Cardiac septum (tissue), 1 donor: Measurements from ENCODE around the gene DHRS7B. TPM values are rescaled to one million over a fixed set of nuclear protein-coding genes. Genes with fewer than 3 reads are reported as not detected.
"Not testable (repeated sequence)": the region's sequence is repeated elsewhere in the genome, so short reads cannot be mapped to it uniquely, and the experiment has no call there.

ENCODE experiments used
- DNase-seq: peaks from one replicate; pipeline ENCODE4 v3.0.0-alpha.2; 2020; ENCODE audit warnings: low spot score
- intact Hi-C: fragments of 100-400 bp; cut with DNase I; formaldehyde crosslinking; loops from one replicate; pipeline ENCODE4 v1.14.0; 2022
- long read RNA-seq: library from polyadenylated mRNA; unstranded; transcript quantifications from one replicate; pipeline ENCODE4 v2.0.0, GENCODE V29; 2021
- total RNA-seq: library from RNA; stranded (reverse); fragmentation: NEBNext Ultra II Directional; extraction: Animal tissue kit (Norgen Biotek cat#: 25700); gene quantifications from one replicate; pipeline ENCODE4 v1.2.1, GENCODE V29; 2021
- donor health status: DM: no; HTN: no; CAD: no.

The DHRS7B gene, protein sequence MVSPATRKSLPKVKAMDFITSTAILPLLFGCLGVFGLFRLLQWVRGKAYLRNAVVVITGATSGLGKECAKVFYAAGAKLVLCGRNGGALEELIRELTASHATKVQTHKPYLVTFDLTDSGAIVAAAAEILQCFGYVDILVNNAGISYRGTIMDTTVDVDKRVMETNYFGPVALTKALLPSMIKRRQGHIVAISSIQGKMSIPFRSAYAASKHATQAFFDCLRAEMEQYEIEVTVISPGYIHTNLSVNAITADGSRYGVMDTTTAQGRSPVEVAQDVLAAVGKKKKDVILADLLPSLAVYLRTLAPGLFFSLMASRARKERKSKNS
- 37.4 TPM for total RNA-seq
- long read RNA-seq, transcript DHRS7B-202 (7 exons, 2,175 nt): major isoform, 19 of 41 reads
- long read RNA-seq, partial matches to known transcripts: 1 of 41 reads
- long read RNA-seq, other reads (novel, unspliced or antisense): 16 of 41 reads

DNA sequence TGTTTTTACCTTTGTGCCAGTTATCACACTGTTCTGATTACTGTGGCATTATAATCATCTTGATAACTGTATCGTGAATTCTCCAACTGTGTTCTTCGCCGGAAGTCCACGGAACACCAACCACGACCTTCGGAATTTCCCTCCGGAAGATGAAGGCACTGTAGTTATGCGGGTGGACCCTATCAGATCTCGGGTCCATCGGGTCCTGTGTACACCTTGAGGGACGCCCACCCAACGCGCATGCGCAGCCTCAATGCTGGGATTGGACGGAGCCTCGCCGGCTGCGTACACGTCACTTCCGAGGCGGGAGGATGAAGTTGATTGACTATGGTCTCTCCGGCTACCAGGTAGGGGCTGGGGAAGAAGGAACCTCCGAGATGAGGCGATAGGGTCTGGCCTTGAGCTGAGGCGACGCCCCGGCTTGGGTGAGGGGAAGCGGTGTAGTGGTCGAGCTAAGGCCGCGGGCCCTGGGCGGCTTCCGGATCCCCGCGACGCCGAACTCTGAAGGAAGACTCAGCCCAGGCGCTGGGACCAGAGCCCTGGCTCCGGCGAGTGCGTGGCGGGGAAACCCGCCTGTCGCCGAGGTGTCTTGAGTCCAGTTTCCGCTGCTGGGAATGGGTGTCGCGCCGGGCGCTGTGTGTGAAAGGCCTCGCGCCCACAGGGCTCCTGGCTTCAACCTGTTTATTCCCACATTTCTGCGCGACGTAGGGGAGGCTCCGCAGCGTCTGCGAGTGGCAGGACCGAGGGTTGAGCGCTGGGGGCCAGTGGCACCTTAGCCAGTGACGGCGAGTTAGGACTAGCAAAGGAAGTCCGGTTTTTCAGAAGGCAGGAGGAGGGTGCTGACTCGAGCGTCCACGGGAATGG lies at the start of gene DHRS7B:
Gene DHRS7B, plus strand, starts transcription at position 320 of the 864 bp plus-strand sequence. Its CDS starts 8 bp downstream, at position 328.
- peak; percentile 98 for DNase-seq
- intact Hi-C loops: loop anchor here (5.0 kb wide), 4 partner anchors 40 to 385 kb away; no protein-coding TSS in a partner anchor

DNA sequence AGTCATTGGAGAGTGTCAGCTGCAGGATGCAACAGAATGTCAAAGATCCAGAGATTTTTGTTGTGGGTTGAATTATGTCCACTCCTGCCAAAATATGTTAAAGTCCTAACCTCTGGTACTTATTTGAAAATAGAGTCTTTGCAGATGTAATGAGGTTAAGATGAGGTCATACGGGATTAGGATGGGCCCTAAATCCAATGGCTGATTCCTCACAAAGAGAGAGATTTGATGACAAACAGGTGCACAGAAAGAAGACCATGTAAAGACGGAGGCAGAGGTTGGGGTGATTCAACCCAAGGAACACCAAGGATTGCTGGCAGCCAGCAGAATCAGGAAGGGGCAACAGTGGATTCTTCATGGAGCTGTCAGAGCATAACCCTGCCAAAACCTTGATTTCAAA lies 49.5 kb upstream of the DHRS7B start:
- intact Hi-C loops: no loop called here
- no peak for DNase-seq

DNA sequence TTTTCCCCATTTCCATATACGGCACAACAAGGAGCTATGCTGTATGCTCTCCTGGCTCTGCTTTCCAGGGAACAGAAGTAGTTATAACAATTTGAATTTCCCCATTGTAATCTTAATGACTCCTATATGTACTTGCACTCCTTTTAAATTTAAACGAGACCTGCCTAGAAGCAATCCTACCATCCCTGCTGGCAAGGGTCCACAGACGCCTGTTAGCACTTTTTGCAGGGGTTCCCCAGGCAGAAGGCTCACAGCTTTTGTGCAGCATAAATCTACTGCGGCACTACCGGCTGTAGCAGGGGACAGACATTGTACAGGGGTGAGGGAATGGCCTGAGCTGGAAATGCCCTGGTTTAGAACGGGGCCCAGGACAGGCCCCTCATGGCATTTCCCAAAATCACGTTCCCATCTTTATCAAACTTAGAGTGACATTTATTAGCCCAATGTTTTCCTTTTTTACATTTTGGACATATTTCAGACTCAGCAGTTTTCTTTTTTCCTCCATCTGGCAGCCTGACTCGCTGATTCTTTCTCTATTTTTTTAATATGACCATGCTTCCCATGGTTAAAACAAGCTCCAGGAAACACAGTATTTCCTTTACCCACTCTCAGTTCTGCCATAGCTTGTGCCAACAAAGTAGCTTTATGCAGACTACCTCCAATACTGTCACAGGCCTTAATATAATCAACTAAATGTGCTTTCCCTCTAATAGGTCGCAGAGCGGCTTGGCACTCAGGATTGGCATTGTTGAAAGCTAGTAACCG lies 48.6 kb upstream of the DHRS7B start:
- intact Hi-C loops: no loop called here
- no peak for DNase-seq

DNA sequence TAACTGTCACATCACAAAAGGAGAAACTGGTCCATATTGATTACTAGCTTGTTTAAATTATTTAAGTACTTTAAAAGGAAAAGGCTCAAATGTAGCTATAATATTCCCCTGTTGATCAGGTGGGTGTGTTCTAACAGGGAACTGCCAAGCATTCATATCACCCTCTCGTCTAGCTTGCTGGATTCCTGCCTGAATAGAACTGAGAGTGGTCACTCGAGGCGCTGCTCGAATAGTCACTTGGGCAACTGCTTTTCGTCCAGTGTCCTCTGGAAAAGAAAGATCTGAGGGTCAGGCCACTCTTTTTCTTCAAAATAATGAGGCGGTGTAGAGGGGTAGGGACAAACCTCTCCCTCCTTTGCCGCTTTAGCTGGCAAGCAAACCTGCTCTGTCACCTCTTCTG lies 47.6 kb upstream of the DHRS7B start:
- intact Hi-C loops: no loop called here
- no peak for DNase-seq

DNA sequence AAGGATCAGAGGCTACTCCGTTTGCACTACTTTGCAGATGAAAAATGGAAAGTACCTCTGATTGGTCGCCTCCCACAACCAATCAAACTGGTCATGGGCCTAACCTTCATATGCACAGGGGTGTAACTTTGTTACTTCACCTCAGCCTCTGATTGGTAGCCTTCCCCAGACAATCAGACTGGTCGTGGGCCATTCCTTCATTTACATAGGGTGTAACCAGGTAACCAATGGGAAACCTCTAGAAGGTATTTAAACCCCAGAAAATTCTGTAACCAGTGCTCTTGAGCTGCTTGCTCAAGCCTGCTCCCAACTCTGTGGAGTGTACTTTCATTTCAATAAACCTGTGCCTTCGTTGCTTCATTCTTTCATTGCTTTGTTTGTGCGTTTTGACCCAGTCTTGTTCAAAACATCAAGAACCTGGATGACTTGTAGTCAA lies 44.7 kb upstream of the DHRS7B start:
- DNase-seq: peak; percentile 15

DNA sequence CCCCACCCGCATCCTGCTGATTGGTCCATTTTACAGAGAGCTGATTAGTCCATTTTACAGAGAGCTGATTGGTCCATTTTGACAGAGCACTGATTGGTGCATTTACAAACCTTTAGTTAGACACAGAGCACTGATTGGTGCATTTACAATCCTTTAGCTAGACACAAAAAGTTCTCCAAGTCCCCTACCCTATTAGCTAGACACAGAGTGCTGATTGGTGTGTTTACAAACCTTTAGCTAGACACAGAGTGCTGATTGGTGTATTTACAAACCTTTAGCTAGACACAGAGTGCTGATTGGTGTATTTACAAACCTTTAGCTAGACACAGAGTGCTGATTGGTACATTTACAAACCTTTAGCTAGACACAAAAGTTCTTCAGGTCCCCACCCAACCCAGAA lies 41.5 kb upstream of the DHRS7B start:
- intact Hi-C loops, DNase-seq: not testable (repeated sequence)

More for the DNA sequence above, 44.7 kb upstream of the DHRS7B start:
- intact Hi-C loops: no loop called here

DNA sequence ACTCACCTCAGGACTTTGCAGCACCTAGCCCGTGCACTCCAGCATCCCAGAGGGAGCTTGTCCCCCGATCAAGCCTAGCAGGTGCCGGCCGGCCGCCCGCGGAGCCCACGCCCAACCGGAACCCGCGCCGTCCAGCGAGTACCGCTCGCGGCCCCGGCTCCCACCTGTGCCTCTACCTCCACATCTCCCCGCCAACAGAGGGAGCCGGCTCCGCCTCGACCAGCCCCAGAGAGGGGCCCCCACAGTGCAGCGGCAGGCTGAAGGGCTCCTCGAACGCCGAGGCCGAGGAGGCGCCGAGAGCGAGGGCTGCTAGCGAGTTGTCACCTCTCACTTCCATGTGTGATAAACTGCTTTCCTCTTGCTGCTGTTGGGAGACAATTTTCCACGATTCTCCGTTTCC lies 41.1 kb upstream of the DHRS7B start:
- no peak for DNase-seq
- intact Hi-C loops: no loop called here

DNA sequence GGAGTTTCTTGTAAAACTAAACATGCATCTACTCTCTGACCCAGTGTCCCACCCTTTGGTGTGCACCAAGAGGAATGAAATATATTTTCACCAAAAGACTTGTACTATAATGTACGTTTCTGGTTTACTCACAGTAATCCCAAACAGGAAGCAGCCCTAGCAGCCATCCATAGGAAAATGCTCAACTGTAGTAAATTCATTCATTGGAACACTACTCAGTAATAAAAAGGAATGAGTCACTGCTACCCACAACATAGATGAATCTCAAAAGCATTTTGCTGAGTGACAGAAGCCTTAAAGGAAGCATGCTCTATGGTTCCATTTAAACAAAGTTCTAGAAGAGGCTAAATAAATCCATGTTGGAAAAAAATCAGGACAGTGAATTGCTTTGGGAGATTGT lies 37.6 kb upstream of the DHRS7B start:
- no peak for DNase-seq
- intact Hi-C loops: no loop called here

DNA sequence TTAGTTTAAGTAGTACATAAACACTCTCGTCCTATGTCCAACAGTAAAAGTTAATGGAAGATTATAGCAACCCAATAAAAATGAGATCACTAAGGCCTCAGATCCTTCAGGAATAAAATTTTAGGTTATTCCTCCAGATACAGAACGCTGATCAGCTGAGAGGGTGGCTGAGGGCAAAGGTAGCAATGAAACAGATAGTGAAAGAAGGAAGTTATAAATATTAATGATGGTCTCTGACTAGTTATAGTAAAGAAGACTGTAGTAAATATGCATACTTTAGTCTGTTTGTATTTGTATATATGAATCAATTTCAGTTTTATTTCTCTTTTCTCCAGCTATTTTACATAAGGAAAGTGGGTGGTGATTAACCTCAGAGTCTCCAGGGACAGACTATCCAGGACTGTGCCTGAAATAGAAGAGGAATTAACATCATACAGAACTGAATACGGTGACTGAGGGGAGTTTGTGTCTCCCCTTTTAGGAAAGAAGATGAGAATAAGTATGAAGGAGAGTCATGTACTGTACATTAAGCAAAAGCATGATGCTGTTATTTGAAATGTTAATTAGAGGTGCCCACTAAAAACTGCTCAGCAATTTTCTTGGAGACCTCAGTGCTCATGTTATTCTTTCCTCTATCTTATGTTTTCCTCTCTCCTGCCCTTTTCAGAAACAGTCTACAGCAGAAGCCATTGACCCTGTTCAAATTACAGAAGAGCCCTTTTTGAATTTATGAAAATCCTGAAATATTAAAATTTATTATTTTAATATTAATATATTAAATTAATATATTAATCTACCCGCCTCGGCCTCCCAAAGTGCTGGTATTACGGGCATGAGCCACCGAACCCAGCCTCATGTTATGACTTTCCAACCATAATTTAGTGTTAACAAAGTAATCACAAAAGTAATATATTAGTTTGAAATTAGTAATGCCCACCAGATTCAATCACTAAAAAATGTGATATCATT lies 36.5 kb upstream of the DHRS7B start:
- intact Hi-C loops: no loop called here
- DNase-seq: no peak

DNA sequence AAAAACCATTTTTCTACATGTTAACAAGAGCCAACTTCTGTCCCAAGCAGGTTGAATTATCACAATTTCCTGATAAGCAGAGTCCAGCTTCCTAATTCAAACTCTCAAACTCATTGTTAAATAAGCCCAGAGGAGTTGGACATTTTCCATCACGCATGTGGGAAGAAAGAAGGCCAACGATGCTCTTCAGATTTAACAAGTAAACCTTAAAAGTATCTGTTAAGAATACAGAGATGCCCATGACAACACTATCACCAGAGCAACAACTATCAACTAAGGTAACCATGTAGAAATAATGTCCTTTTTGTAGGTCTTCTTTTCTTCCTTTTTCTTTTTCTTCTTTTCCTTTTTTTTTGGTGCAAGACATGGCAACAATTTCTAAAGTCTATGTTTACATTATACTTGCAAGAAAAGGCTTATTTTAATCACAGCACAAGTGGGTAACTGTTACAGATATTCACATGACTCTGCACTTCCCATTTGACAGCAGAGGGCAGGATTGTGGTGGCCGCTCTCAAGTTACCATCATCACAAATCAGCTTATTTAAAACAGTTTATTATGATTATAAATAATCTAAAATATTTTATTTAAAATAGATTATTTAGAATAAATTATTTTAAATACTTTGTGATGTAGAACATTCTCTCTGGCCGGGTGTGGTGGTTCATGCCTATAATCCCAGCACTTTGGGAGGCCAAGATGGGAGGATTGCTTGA lies 35.7 kb upstream of the DHRS7B start:
- intact Hi-C loops: no loop called here
- DNase-seq: no peak

DNA sequence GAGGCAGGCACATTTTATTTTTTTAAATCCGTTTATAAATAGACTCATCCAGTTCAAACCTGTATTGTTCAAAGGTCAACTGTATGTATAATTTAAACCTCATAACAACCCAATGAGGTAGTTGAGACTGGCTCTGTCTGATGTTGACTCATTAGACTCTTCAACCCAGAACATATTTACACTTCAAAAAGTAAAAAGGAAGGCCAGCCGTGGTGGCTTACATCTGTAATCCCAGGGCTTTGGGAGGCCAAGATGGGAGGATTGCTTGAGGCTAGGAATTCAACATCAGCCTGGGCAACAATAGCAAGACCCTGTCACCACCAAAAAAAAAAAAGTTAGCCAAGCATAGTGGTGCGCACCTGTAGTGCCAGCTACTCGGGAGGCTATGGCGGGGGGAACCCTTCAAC lies 32.5 kb upstream of the DHRS7B start:
- intact Hi-C loops: no loop called here
- peak; percentile 55 for DNase-seq

DNA sequence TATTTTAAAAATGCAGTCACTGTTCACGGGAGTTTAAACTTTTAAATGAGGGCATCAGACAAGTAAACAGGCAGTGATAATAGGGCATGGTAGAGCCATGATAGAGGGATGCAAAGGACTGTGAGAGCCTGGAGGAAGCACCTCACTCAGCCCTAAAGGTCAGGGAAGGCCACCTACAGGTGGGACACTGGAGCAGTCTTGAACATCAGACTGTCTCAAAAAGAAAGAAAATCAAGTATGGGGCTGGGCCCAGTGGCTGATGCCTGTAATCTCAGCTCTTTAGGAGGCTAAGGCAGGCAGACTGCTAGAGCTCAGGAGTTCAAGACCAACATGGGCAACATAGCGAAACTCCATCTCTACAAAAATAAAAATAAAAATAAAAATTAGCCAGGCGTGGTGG lies 31.0 kb upstream of the DHRS7B start:
- intact Hi-C loops: no loop called here
- no peak for DNase-seq

DNA sequence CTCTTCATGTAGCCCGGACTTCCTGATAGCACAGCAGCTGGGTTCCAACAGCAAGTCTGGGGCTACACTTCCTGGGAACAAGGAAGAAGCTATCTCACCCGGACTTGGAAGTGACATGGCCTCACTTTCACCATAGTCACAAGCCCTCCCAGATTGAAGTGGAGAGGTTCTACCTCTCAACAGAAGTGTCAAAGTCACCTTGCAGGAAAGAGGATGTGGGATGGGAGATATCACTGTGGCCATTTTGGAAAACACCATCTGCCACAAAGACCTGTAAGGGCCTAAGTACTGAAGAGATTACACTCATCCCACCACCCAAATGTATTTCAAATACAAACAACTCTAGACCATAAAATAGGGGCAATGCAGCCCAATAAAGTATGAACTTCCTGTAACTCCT lies 29.9 kb upstream of the DHRS7B start:
- no peak for DNase-seq
- intact Hi-C loops: no loop called here

DNA sequence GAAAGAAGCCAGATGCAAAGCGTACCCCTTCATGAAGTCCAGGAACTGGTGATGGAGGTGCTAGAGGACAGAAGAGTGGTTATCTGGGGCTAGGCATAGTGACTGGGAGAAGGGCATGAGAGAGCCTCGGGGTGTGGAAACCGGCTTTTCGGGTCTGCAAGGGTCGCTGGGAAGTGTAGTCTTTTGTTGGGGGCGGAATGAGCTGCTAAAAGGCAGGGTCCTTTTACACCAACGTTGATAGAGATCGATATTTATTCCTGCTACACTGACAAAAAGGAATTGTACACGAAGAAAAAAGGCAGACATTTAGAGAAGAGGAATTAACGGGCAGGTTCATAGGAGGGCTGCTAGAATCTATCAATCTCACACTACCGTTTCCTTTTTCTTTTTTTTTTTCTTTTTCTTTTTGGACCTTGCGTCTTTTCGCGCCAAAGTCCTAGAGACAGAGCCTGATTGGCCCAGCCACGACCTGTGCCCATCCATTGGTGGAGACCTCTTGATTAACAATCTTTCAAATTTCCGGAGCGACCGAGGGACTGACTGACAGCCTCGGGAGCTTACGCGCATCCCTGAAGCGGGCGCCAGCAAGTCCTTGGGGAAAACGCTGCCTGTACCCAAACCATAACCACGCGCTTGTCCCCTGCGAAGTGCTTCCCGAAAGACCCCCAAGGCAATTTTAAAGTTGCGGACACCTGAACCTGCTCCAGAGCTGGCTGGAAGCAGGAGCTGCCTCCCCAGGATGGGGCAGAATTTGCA lies 27.7 kb upstream of the DHRS7B start:
- DNase-seq: no peak
- intact Hi-C loops: no loop called here

DNA sequence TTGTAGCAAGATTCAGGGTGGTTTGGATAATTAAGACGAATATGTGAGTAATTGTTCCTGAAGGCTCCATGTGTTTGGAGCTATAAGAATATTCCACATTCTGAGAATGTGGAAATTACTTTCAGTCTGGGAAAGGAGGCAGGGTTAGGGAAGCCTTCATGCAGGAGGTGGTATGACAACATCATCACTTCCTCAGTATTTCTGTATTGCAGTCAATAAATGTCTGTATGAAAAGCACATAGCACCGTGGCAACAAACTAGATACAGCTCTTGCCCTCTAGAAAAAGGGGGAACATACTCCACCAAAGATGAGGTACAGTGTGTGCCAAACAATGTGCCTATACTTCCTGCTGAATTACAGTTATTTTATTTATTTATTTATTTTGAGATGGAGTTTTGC lies 26.1 kb upstream of the DHRS7B start:
- no peak for DNase-seq
- intact Hi-C loops: no loop called here

DNA sequence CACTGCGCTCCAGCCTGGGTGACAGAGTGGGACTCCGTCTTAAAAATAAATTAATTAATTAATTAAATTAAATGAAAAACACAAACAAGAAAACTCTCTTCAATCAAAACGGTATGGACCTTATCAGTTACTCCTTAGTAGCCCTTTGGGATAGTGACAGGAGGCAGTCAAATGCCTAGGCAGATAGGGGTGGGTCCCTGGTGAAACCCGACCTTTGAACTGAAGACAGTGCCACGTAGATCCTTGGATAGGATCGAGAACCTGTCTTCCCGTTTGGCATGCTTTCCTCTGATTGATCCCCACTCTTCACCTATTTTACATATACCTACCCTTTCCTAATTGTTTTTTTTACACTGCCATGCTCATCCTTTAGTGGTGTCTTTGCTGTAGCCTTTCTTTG lies 22.2 kb upstream of the DHRS7B start:
- DNase-seq: no peak
- intact Hi-C loops: no loop called here
